Epithelial cell of proximal tubule (primary cell): Measurements from ENCODE around the gene TSPAN18. TPM values are rescaled to one million over a fixed set of nuclear protein-coding genes. Genes with fewer than 3 reads are reported as not detected.

ENCODE experiments used
- DNase-seq: peaks from one replicate; pipeline ENCODE4 v3.0.0-alpha.2; 2011; ENCODE audit warnings: low read depth
- H3K4me3 ChIP-seq: 2 replicates; pipeline ENCODE4 v1.5.1; 2011; ENCODE audit warnings: low read depth, mild to moderate bottlenecking, low read length
- CTCF ChIP-seq: conservative IDR thresholded peaks from 2 replicates; pipeline ENCODE4 v1.5.1; 2012; ENCODE audit warnings: low read depth, mild to moderate bottlenecking, low read length
- total RNA-seq: library from RNA; depleted of rRNA; stranded (reverse); fragments of >200 nt; gene quantifications from 2 replicates; pipeline ENCODE4 v1.2.3, GENCODE V29; 2015

The TSPAN18 gene
- total RNA-seq, 1 donor from 2014 or later: 1.6 TPM

- no peak for TF ChIP-seq CTCF
- no peak for DNase-seq
- H3K4me3 ChIP-seq: no peak overlapping the region
Measured at GRCh38 chr11:44734843-44735381, 8.2 kb downstream of the TSPAN18 start.

GRCh38 chr11:44736791-44737190, 10.0 kb downstream of the TSPAN18 start:
- TF ChIP-seq CTCF: no peak
- no peak overlapping the region for H3K4me3 ChIP-seq
- no peak for DNase-seq

GRCh38 chr11:44737245-44738085, 10.7 kb downstream of the TSPAN18 start:
- H3K4me3 ChIP-seq: no peak overlapping the region
- no peak for DNase-seq
- TF ChIP-seq CTCF: no peak

GRCh38 chr11:44738791-44739190, 12.0 kb downstream of the TSPAN18 start:
- DNase-seq: no peak
- TF ChIP-seq CTCF: no peak
- no peak overlapping the region for H3K4me3 ChIP-seq

- TF ChIP-seq CTCF: no peak
- no peak overlapping the region for H3K4me3 ChIP-seq
- no peak for DNase-seq
Measured at GRCh38 chr11:44740967-44741366, 14.2 kb downstream of the TSPAN18 start.

- no peak for DNase-seq
- no peak for TF ChIP-seq CTCF
Measured at GRCh38 chr11:44741976-44742375, 15.2 kb downstream of the TSPAN18 start.

More at GRCh38 chr11:44741976-44742375, 15.2 kb downstream of the TSPAN18 start:
- H3K4me3 ChIP-seq: no peak overlapping the region
